ENCODE measurements around the gene RFX6. TPM values are rescaled to one million over a fixed set of nuclear protein-coding genes. Genes with fewer than 3 reads are reported as not detected.

Gene RFX6
- total RNA-seq, 1 donor from 2014 or later, result not detected

- Mint-ChIP-seq H3K4me3 (no peak overlapping the region), H3K27me3 (peaks cover 1% of the 10 kb centered on the region), H3K27ac (no peak overlapping the region), H3K4me1 (no peaks in the 10 kb centered on the region), H3K36me3 (ENCODE audit: low read depth) (no peaks in the 10 kb centered on the region), H3K9me3 (no peaks in the 10 kb centered on the region)
- intact Hi-C loops (cut with micrococcal nuclease), result no loop called here
- DNase-seq, result no peak
Measured at GRCh38 chr6:116928677-116929076, 51.6 kb downstream of the RFX6 start.

GRCh38 chr6:116929825-116930224 is 52.8 kb downstream of the RFX6 start:
- intact Hi-C loops (cut with micrococcal nuclease), result no loop called here

DNA sequence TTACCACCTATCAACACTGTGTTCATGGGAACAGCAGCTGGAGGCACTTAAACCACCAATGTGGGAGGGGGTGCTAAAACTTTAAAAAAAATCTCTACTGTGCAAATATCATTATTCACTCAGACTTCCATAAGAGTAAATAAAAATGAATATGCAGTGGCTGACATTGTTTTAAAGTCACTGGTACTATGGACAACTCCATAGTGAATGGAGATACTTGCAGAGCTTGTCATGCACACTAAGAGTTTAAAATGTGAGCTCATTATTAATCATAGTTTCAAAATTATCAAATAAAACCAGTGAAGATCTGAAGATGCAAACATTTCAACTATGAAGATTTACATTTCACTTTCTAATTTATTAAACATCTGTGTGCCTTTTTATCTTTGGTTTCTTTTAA is 54.4 kb downstream of the RFX6 start:
- intact Hi-C loops (cut with micrococcal nuclease), result no loop called here
- Mint-ChIP-seq H3K27ac (no peak overlapping the region), H3K27me3 (no peaks in the 10 kb centered on the region), H3K9me3 (no peaks in the 10 kb centered on the region), H3K4me3 (no peak overlapping the region), H3K36me3 (ENCODE audit: low read depth) (no peaks in the 10 kb centered on the region), H3K4me1 (no peaks in the 10 kb centered on the region)
- no peak for DNase-seq

More at GRCh38 chr6:116929825-116930224, 52.8 kb downstream of the RFX6 start:
- Mint-ChIP-seq H3K36me3 (ENCODE audit: low read depth) (no peaks in the 10 kb centered on the region), H3K9me3 (no peaks in the 10 kb centered on the region), H3K4me3 (no peak overlapping the region), H3K4me1 (no peaks in the 10 kb centered on the region), H3K27ac (no peak overlapping the region), H3K27me3 (no peaks in the 10 kb centered on the region)
- DNase-seq, result no peak

DNA sequence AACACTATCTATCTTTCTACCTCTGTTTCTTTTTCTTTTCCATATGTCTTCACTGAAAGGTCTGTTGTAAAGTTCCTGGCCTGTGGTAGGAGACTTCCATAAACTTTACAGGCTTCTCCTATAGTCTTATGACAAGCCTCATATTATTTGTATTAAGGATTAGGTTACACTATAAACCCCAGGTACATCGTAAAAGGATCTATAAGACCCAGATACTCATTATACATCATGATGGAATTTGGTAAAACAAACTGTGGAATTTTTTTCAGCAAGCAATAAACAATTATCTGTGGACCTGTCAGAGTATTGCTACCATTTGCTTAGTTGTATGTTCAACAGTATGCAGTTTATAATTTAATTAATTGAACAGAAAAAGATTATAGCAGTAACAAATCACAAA is 55.5 kb downstream of the RFX6 start:
- Mint-ChIP-seq H3K36me3 (ENCODE audit: low read depth) (no peaks in the 10 kb centered on the region), H3K4me3 (no peak overlapping the region), H3K27me3 (no peaks in the 10 kb centered on the region), H3K4me1 (no peaks in the 10 kb centered on the region), H3K9me3 (no peaks in the 10 kb centered on the region), H3K27ac (no peak overlapping the region)
- intact Hi-C loops (cut with micrococcal nuclease), result no loop called here
- no peak for DNase-seq

DNA sequence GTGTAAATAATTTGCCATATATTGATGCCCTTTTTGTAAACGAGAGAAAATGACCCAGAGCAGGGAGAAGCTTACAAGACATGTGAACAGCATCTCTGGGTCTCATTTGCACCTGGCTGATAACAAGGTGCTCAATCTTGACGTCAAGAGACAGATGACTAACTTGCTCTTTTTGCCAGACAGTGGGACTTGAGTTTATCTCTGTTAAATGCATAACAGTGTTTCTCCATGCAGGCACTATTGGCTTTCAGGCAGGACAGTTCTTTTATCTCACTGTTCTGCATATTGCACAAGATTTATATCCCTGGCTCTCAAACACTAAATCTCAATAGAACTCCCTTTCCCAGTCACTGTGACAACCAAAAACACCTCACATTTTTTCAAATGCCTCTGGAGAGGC is 56.4 kb downstream of the RFX6 start:
- no peak overlapping the region for H3K27ac Mint-ChIP-seq

DNA sequence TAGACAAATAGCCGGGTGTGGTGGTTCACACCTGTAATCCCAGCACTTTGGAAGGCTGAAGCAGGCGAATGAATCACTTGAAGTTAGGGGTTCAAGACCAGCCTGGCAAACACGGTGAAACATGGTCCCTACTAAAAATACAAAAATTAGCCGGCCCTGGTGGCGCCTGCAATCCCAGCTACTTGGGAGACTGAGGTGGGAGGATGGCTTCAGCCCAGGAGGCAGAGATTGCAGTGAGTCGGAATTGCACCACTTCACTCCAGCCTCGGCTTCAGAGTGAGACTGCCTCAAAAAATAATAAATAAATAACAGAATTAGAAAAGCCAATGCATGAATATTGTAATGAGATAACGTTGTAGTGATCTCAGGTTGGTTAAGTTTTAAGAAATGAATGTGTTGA is 61.3 kb downstream of the RFX6 start:
- H3K27me3 Mint-ChIP-seq, result no peaks in the 10 kb centered on the region
- no peaks in the 10 kb centered on the region for H3K9me3 Mint-ChIP-seq
- H3K4me3 Mint-ChIP-seq, result no peak overlapping the region
- intact Hi-C loops (cut with micrococcal nuclease), result no loop called here
- no peaks in the 10 kb centered on the region for H3K36me3 Mint-ChIP-seq (ENCODE audit: low read depth)
- H3K4me1 Mint-ChIP-seq, result no peaks in the 10 kb centered on the region
- no peak for DNase-seq
- no peak overlapping the region for H3K27ac Mint-ChIP-seq

More for the DNA sequence above, 56.4 kb downstream of the RFX6 start:
- Mint-ChIP-seq H3K27me3 (no peaks in the 10 kb centered on the region), H3K9me3 (no peaks in the 10 kb centered on the region), H3K36me3 (ENCODE audit: low read depth) (no peaks in the 10 kb centered on the region), H3K4me1 (no peaks in the 10 kb centered on the region), H3K4me3 (no peak overlapping the region)
- intact Hi-C loops (cut with micrococcal nuclease), result no loop called here
- DNase-seq, result no peak

GRCh38 chr6:116941727-116942126 is 64.7 kb downstream of the RFX6 start:
- Mint-ChIP-seq H3K27me3 (peaks cover 3% of the 10 kb centered on the region), H3K9me3 (no peaks in the 10 kb centered on the region), H3K27ac (no peak overlapping the region), H3K4me1 (no peaks in the 10 kb centered on the region), H3K36me3 (ENCODE audit: low read depth) (no peaks in the 10 kb centered on the region), H3K4me3 (no peak overlapping the region)
- intact Hi-C loops (cut with micrococcal nuclease), result no loop called here
- DNase-seq, result no peak

GRCh38 chr6:116945809-116946208 is 68.8 kb downstream of the RFX6 start:
- Mint-ChIP-seq H3K4me3 (no peak overlapping the region), H3K4me1 (no peaks in the 10 kb centered on the region), H3K36me3 (ENCODE audit: low read depth) (no peaks in the 10 kb centered on the region), H3K27me3 (peaks cover 3% of the 10 kb centered on the region), H3K27ac (no peak overlapping the region), H3K9me3 (no peaks in the 10 kb centered on the region)
- no peak for DNase-seq
- intact Hi-C loops (cut with micrococcal nuclease), result no loop called here

GRCh38 chr6:116948533-116949304 is 71.7 kb downstream of the RFX6 start:
- Mint-ChIP-seq H3K36me3 (ENCODE audit: low read depth) (no peaks in the 10 kb centered on the region), H3K4me3 (no peak overlapping the region), H3K27ac (no peak overlapping the region), H3K4me1 (no peaks in the 10 kb centered on the region), H3K9me3 (no peaks in the 10 kb centered on the region), H3K27me3 (peaks cover 3% of the 10 kb centered on the region)
- no peak for DNase-seq
- intact Hi-C loops (cut with micrococcal nuclease), result no loop called here

GRCh38 chr6:116949964-116950363 is 72.9 kb downstream of the RFX6 start:
- Mint-ChIP-seq H3K4me1 (no peaks in the 10 kb centered on the region), H3K4me3 (no peak overlapping the region), H3K9me3 (no peaks in the 10 kb centered on the region), H3K36me3 (ENCODE audit: low read depth) (no peaks in the 10 kb centered on the region), H3K27ac (no peak overlapping the region), H3K27me3 (peaks cover 3% of the 10 kb centered on the region)
- DNase-seq, result no peak
- intact Hi-C loops (cut with micrococcal nuclease), result no loop called here

- DNase-seq, result no peak
- no peaks in the 10 kb centered on the region for H3K36me3 Mint-ChIP-seq (ENCODE audit: low read depth)
- H3K4me3 Mint-ChIP-seq, result no peak overlapping the region
- no peaks in the 10 kb centered on the region for H3K9me3 Mint-ChIP-seq
- intact Hi-C loops (cut with micrococcal nuclease), result no loop called here
- H3K27ac Mint-ChIP-seq, result no peak overlapping the region
- H3K27me3 Mint-ChIP-seq, result no peaks in the 10 kb centered on the region
- no peaks in the 10 kb centered on the region for H3K4me1 Mint-ChIP-seq
Measured at GRCh38 chr6:116954335-116954734, 77.3 kb downstream of the RFX6 start.

- intact Hi-C loops (cut with micrococcal nuclease), result no loop called here
- Mint-ChIP-seq H3K4me1 (no peaks in the 10 kb centered on the region), H3K4me3 (no peak overlapping the region), H3K9me3 (no peaks in the 10 kb centered on the region), H3K36me3 (ENCODE audit: low read depth) (no peaks in the 10 kb centered on the region), H3K27ac (no peak overlapping the region), H3K27me3 (no peaks in the 10 kb centered on the region)
- no peak for DNase-seq
Measured at GRCh38 chr6:116954938-116955337, 77.9 kb downstream of the RFX6 start.

- no peak overlapping the region for H3K4me3 Mint-ChIP-seq
- H3K4me1 Mint-ChIP-seq, result no peaks in the 10 kb centered on the region
- intact Hi-C loops (cut with micrococcal nuclease), result no loop called here
- no peak overlapping the region for H3K27ac Mint-ChIP-seq
- no peaks in the 10 kb centered on the region for H3K27me3 Mint-ChIP-seq
- DNase-seq, result no peak
- H3K9me3 Mint-ChIP-seq, result no peaks in the 10 kb centered on the region
- H3K36me3 Mint-ChIP-seq (ENCODE audit: low read depth), result no peaks in the 10 kb centered on the region
Measured at GRCh38 chr6:116955773-116956172, 78.7 kb downstream of the RFX6 start.

- intact Hi-C loops (cut with micrococcal nuclease), result no loop called here
- peaks cover 2% of the 10 kb centered on the region for H3K27me3 Mint-ChIP-seq
Measured at GRCh38 chr6:116963972-116964371, 86.9 kb downstream of the RFX6 start.

More at GRCh38 chr6:116963972-116964371, 86.9 kb downstream of the RFX6 start:
- Mint-ChIP-seq H3K36me3 (ENCODE audit: low read depth) (no peaks in the 10 kb centered on the region), H3K4me3 (no peak overlapping the region), H3K27ac (no peak overlapping the region), H3K4me1 (no peaks in the 10 kb centered on the region), H3K9me3 (no peaks in the 10 kb centered on the region)
- DNase-seq, result no peak
